ENCODE results near the gene RYR2. TPM values are rescaled to one million over a fixed set of nuclear protein-coding genes. Genes with fewer than 3 reads are reported as not detected.
A peak's percentile ranks its signal among the peaks of the same experiment; 100 is the strongest.

RYR2 gene
- total and polyA plus RNA-seq, 4 donors = 0.43 to 11.6 (median 2.0) TPM

DNA sequence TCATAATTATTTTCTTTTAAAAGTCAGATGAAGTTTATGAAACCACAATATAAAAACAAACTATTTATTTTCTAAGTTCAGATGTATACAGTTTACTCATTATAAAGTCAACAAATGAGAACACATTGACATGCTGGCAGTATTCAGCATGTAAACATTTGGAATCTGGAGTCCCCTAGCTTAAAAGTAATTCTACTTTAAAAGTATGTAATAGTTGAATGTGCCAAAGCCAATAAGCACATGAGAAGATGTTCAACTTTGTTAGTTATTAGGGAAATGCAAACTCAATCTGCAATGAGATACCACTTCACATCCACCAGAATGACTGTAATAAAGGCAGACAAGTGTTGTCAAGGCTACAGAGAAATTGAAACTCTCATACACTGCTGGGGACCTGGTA is 96.6 kb downstream of the RYR2 start:
- no peak overlapping the region for H3K9ac ChIP-seq (ENCODE audit: insufficient read depth in 1 of 2, low read length in 2 of 2)
- no peak overlapping the region for H3K4me3 ChIP-seq
- ATAC-seq (ENCODE audit: insufficient read depth, low FRiP score) (no peak), DNase-seq (peak in 1 of 3 donors; percentile 36)
- H3K27me3 ChIP-seq (ENCODE audit: control insufficient read depth in 3 of 3, insufficient read depth in 3 of 3, low read length in 2 of 3) = no peaks in the 10 kb centered on the region
- TF ChIP-seq, protein P1, sequence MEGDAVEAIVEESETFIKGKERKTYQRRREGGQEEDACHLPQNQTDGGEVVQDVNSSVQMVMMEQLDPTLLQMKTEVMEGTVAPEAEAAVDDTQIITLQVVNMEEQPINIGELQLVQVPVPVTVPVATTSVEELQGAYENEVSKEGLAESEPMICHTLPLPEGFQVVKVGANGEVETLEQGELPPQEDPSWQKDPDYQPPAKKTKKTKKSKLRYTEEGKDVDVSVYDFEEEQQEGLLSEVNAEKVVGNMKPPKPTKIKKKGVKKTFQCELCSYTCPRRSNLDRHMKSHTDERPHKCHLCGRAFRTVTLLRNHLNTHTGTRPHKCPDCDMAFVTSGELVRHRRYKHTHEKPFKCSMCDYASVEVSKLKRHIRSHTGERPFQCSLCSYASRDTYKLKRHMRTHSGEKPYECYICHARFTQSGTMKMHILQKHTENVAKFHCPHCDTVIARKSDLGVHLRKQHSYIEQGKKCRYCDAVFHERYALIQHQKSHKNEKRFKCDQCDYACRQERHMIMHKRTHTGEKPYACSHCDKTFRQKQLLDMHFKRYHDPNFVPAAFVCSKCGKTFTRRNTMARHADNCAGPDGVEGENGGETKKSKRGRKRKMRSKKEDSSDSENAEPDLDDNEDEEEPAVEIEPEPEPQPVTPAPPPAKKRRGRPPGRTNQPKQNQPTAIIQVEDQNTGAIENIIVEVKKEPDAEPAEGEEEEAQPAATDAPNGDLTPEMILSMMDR (IDR thresholded peaks at IDR 0.05; ENCODE audit: control extremely low read depth, extremely low read depth) = no peak
- no peaks in the 10 kb centered on the region for H3K36me3 ChIP-seq (ENCODE audit: control insufficient read depth in 4 of 4, insufficient read depth in 4 of 4, low read length in 4 of 4)
- peak overlapping the region in 1 of 2 donors; percentile 4 for H3K27ac ChIP-seq (ENCODE audit: low read depth in 1 of 2, low read length in 1 of 2)
- peaks cover 0 to 30% (median 8%) of the 10 kb centered on the region in 5 donors for H3K4me1 ChIP-seq (ENCODE audit: control insufficient read depth in 5 of 5, insufficient read depth in 5 of 5, low read length in 5 of 5)
- H3K9me3 ChIP-seq (ENCODE audit: control insufficient read depth in 4 of 4, insufficient read depth in 3 of 4, low read length in 3 of 4) = peaks cover 0 to 4% (median under 1%) of the 10 kb centered on the region in 4 donors

DNA sequence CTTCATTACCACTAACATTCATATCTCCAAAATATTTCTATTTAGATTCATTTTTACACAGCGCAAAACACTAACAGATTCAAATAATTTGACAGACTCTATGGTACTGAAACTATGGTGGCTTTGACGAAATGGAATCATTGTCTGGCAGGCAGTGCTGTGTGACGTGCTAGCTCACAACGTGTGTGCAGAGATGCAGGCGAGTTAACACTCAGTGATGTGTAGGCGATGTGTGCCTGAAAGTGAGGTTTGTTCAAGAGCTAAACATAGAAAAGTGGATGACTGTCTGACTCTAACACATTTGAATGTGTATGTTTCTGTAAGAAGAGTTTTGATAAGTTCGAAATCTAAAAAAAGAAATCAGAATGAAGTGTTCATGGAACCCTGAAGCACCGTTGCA is 97.7 kb downstream of the RYR2 start:
- 82 to 85% methylated on average over 8 of the region's 8 CpGs for WGBS, 2 donors
- H3K9ac ChIP-seq (ENCODE audit: insufficient read depth in 1 of 2, low read length in 2 of 2) = no peak overlapping the region
- H3K4me1 ChIP-seq (ENCODE audit: control insufficient read depth in 5 of 5, insufficient read depth in 5 of 5, low read length in 5 of 5) = peaks cover 0 to 34% (median 10%) of the 10 kb centered on the region in 5 donors
- H3K4me3 ChIP-seq = no peak overlapping the region
- TF ChIP-seq, protein P1 (IDR thresholded peaks at IDR 0.05; ENCODE audit: control extremely low read depth, extremely low read depth) = no peak
- no peak overlapping the region for H3K27ac ChIP-seq (ENCODE audit: low read depth in 1 of 2, low read length in 1 of 2)
- H3K9me3 ChIP-seq (ENCODE audit: control insufficient read depth in 4 of 4, insufficient read depth in 3 of 4, low read length in 3 of 4) = peaks cover 0 to 4% (median under 1%) of the 10 kb centered on the region in 4 donors
- DNase-seq (peak in 1 of 3 donors; percentile 21), ATAC-seq (ENCODE audit: insufficient read depth, low FRiP score) (no peak)
- no peaks in the 10 kb centered on the region for H3K27me3 ChIP-seq (ENCODE audit: control insufficient read depth in 3 of 3, insufficient read depth in 3 of 3, low read length in 2 of 3)
- no peaks in the 10 kb centered on the region for H3K36me3 ChIP-seq (ENCODE audit: control insufficient read depth in 4 of 4, insufficient read depth in 4 of 4, low read length in 4 of 4)

DNA sequence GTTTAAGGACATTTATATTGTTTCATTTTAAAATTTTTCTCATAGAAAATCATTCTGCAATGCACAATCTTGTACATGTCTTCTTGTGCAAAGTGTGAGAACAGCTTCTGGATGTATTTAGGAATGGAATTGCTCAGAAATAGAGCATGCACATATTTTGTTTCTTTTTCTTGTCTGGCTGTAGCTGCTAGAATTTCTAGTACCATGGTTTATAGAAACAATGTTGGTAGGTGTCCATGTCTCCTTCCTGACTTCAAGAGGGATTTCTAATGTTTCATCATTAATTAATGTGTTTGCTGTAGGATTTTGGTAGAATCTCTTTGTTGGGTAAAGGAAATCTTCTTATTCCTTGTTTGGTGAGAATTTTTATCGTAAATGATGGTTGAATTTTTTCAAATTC is 99.0 kb downstream of the RYR2 start:
- H3K27ac ChIP-seq (ENCODE audit: low read depth in 1 of 2, low read length in 1 of 2) = no peak overlapping the region
- H3K36me3 ChIP-seq (ENCODE audit: control insufficient read depth in 4 of 4, insufficient read depth in 4 of 4, low read length in 4 of 4) = no peaks in the 10 kb centered on the region
- peaks cover 0 to 43% (median 13%) of the 10 kb centered on the region in 5 donors for H3K4me1 ChIP-seq (ENCODE audit: control insufficient read depth in 5 of 5, insufficient read depth in 5 of 5, low read length in 5 of 5)
- no peak overlapping the region for H3K4me3 ChIP-seq
- no peak overlapping the region for H3K9ac ChIP-seq (ENCODE audit: insufficient read depth in 1 of 2, low read length in 2 of 2)
- H3K27me3 ChIP-seq (ENCODE audit: control insufficient read depth in 3 of 3, insufficient read depth in 3 of 3, low read length in 2 of 3) = no peaks in the 10 kb centered on the region
- TF ChIP-seq, protein P1 (IDR thresholded peaks at IDR 0.05; ENCODE audit: control extremely low read depth, extremely low read depth) = no peak
- peaks cover 0 to 4% (median under 1%) of the 10 kb centered on the region in 4 donors for H3K9me3 ChIP-seq (ENCODE audit: control insufficient read depth in 4 of 4, insufficient read depth in 3 of 4, low read length in 3 of 4)
- ATAC-seq (ENCODE audit: insufficient read depth, low FRiP score) = no peak
- DNase-seq = peak in 2 of 3 donors; percentile 54 to 64
- WGBS, 2 donors = 50 to 73% methylated on average over 1 of the region's 1 CpG

DNA sequence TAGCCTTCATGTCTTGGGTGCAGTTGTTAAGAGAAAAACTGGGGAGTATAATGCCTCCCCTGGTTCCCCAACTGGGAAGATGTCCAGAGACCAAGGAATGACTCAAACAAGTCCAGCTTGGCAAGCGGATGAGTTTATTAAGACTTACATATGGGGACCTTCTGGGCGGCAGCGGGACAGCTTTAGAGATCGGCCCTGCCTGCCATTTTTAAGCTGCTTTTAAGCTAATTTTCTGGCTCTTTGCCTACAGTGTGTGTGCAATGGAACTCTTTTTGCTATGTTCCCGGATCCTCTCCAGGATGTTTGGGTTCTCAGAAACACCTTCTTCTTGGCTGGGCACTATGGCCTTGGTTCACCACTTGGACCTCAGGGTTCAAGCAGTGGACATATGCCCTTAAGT is 99.5 kb downstream of the RYR2 start:
- WGBS, 2 donors = 73 to 78% methylated on average over 5 of the region's 5 CpGs
- Histone ChIP-seq H3K9ac (ENCODE audit: insufficient read depth in 1 of 2, low read length in 2 of 2) (no peak overlapping the region), H3K36me3 (ENCODE audit: control insufficient read depth in 4 of 4, insufficient read depth in 4 of 4, low read length in 4 of 4) (no peaks in the 10 kb centered on the region), H3K4me3 (no peak overlapping the region), H3K9me3 (ENCODE audit: control insufficient read depth in 4 of 4, insufficient read depth in 3 of 4, low read length in 3 of 4) (peaks cover 0 to 4% (median under 1%) of the 10 kb centered on the region in 4 donors), H3K27me3 (ENCODE audit: control insufficient read depth in 3 of 3, insufficient read depth in 3 of 3, low read length in 2 of 3) (no peaks in the 10 kb centered on the region), H3K4me1 (ENCODE audit: control insufficient read depth in 5 of 5, insufficient read depth in 5 of 5, low read length in 5 of 5) (peaks cover 0 to 46% (median 13%) of the 10 kb centered on the region in 5 donors), H3K27ac (ENCODE audit: low read depth in 1 of 2, low read length in 1 of 2) (peak overlapping the region; percentile 13 to 43)
- DNase-seq (peak; percentile 60 to 89 (median 89)), ATAC-seq (ENCODE audit: insufficient read depth, low FRiP score) (no peak)
- TF ChIP-seq, protein P1 (IDR thresholded peaks at IDR 0.05; ENCODE audit: control extremely low read depth, extremely low read depth) = no peak
